GM23248 (cell line): Measurements from ENCODE around the gene NRIP3.

ENCODE experiments used
- EZH2 ChIP-seq: fragments of 200-600 bp; sonication (generic); IDR thresholded peaks from 2 replicates; pipeline ENCODE4 v1.6.1; 2018; ENCODE audit warnings: antibody characterized with exemption, mild to moderate bottlenecking; ENCODE audit not compliant: insufficient read depth, poor library complexity, severe bottlenecking
- EZH2phosphoT487 ChIP-seq: fragments of 200-600 bp; sonication (generic); IDR thresholded peaks from 2 replicates; pipeline ENCODE4 v1.6.1; 2018; ENCODE audit warnings: antibody characterized with exemption, moderate library complexity, mild to moderate bottlenecking, low read depth; ENCODE audit not compliant: insufficient read depth

- TF ChIP-seq EZH2phosphoT487 (no peak), EZH2 (no peak)
Observed at GRCh38 chr11:9040410-9040809, 36.6 kb upstream of the NRIP3 start.
